ENCODE data around the gene ANAPC2. TPM values are rescaled to one million over a fixed set of nuclear protein-coding genes. Genes with fewer than 3 reads are reported as not detected.

The ANAPC2 gene
- polyA plus RNA-seq, 3 donors, result 1.9 to 76.8 (median 2.0) TPM

DNA sequence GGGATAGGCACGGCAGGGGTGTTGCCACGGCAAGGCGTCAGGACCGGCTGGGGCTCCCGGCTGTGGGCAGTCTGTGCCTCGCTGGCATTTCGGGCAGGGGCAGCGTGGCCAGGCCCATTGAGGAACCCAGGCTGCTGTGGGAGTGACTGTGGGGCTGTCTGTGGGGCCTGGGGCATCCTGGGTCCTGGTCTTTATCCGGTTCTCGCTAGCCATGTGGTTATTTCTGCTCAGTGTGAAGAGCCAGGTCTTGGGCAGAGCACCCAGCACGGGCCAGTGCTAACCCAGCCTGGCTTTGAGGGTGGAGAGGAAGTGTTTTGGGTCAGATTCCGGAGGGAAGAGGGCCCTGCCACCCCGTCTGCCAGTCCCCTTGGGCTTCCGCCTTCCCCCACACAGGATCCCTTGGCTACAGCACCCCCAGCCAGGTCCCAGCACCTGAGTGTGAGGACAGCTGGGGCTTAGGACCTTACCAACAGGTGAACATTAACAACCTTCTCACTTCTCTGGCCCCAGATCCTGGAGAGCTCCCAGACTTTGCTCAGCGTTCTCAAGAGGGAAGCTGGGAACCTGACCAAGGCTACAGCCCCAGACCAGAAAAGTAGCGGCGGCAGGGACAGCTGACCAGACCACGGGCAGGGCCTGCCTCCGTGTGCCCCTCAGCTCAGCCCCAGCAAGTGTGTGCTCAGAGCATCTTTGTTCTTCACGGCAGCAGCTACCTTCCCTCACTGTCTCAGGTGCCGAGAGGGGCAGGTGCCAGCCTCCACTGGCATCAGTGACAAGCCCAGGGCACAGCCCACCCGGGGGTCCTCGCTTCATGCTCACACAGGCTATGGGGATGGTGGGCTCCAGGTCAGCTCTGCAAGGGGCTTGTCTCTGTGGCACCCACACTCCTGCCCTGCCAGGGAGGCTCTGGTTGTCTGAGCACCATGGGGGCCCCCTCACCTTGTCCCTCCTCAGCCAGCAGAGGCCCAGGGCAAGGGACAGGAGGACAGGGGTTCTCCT is 1.2 kb upstream of the ANAPC2 start:
- Mint-ChIP-seq H3K4me1 (peaks cover 32% of the 10 kb centered on the region), H3K9me3 (peaks cover 0 to 2% (median 0%) of the 10 kb centered on the region in 7 donors), H3K36me3 (peaks cover 17 to 54% of the 10 kb centered on the region in 2 donors), H3K27ac (peak overlapping the region; percentile 91 to 98 (median 96)), H3K4me3 (peak overlapping the region; percentile 88 to 97), H3K27me3 (ENCODE audit: low read depth in 3 of 3) (no peaks in the 10 kb centered on the region)
- peaks cover 28 to 39% of the 10 kb centered on the region in 2 donors for H3K4me1 ChIP-seq (ENCODE audit: control insufficient read depth in 1 of 2, insufficient read depth in 2 of 2, low read length in 2 of 2)
- H3K79me2 ChIP-seq (ENCODE audit: insufficient read depth, low read length), result peaks cover 46% of the 10 kb centered on the region
- peak overlapping the region; percentile 83 to 95 (median 92) for H3K4me3 ChIP-seq (replicated peaks in 1 of 3; ENCODE audit: low read depth in 2 of 3, low read length in 3 of 3)
- H3K27ac ChIP-seq (ENCODE audit: low read depth in 1 of 2, low read length in 2 of 2), result peak overlapping the region; percentile 83 to 96
- TF ChIP-seq, protein P1, sequence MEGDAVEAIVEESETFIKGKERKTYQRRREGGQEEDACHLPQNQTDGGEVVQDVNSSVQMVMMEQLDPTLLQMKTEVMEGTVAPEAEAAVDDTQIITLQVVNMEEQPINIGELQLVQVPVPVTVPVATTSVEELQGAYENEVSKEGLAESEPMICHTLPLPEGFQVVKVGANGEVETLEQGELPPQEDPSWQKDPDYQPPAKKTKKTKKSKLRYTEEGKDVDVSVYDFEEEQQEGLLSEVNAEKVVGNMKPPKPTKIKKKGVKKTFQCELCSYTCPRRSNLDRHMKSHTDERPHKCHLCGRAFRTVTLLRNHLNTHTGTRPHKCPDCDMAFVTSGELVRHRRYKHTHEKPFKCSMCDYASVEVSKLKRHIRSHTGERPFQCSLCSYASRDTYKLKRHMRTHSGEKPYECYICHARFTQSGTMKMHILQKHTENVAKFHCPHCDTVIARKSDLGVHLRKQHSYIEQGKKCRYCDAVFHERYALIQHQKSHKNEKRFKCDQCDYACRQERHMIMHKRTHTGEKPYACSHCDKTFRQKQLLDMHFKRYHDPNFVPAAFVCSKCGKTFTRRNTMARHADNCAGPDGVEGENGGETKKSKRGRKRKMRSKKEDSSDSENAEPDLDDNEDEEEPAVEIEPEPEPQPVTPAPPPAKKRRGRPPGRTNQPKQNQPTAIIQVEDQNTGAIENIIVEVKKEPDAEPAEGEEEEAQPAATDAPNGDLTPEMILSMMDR (IDR thresholded peaks at IDR 0.05), result no peak
- no peaks in the 10 kb centered on the region for H3K27me3 ChIP-seq (ENCODE audit: control insufficient read depth in 2 of 2, insufficient read depth in 2 of 2, low read length in 2 of 2)
- H2AFZ ChIP-seq (ENCODE audit: insufficient read depth, low read depth, low read length, poor library complexity, severe bottlenecking), result peak overlapping the region; percentile 83
- peaks cover 31% of the 10 kb centered on the region for H4K20me1 ChIP-seq (ENCODE audit: insufficient read depth, low read length)
- peak overlapping the region; percentile 100 for H3K4me2 ChIP-seq (replicated peaks; ENCODE audit: extremely low read depth, low read length, poor library complexity, severe bottlenecking)
- intact Hi-C loops (cut with micrococcal nuclease), result loop anchor here (1.0 to 5.0 kb wide), 3 partner anchors 15 to 48 kb away; partner anchors contain the start of genes NDOR1 (in 1 of the 2) and TMEM203 (in 1 of the 2)
- WGBS (ENCODE audit: insufficient coverage), result 42% methylated on average over 19 of the region's 23 CpGs
- H3K9ac ChIP-seq (ENCODE audit: insufficient read depth, low read length, poor library complexity, severe bottlenecking), result peak overlapping the region; percentile 95
- no peaks in the 10 kb centered on the region for H3K9me3 ChIP-seq (replicated peaks in 1 of 2; ENCODE audit: control insufficient read depth in 1 of 2, insufficient read depth in 1 of 2, low read length in 2 of 2)
- H3K36me3 ChIP-seq (replicated peaks in 1 of 2; ENCODE audit: control insufficient read depth in 1 of 2, insufficient read depth in 2 of 2, low read length in 2 of 2), result peaks cover 39 to 44% of the 10 kb centered on the region in 2 donors
- peak in 1 of 3 donors; percentile 3 for DNase-seq

DNA sequence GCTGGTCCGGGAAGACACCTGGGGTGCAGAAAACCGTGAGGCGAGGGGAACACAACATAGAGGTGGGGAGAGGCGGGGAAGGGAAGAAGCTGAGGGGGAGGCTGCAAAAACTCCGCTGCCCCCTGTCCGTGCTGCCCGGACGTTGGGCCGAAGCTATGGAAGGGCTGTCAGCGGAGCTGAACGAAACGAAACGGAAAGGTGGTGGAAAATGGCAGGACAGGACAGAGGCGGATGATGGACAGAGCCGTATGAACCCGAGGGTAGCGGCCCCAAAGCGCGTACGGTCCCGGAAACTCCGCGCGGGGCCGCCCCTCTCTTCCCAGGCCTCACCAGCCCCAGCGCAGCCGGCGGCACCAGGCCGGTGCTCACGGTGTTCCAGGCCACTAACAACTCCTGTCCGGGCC is 272 bp downstream of the ANAPC2 start:
- peak overlapping the region; percentile 83 for H2AFZ ChIP-seq (ENCODE audit: insufficient read depth, low read depth, low read length, poor library complexity, severe bottlenecking)
- H3K4me3 ChIP-seq (replicated peaks in 1 of 3; ENCODE audit: low read depth in 2 of 3, low read length in 3 of 3), result peak overlapping the region; percentile 83 to 95 (median 92)
- H3K27me3 ChIP-seq (ENCODE audit: control insufficient read depth in 2 of 2, insufficient read depth in 2 of 2, low read length in 2 of 2), result no peaks in the 10 kb centered on the region
- Mint-ChIP-seq H3K4me1 (peaks cover 32% of the 10 kb centered on the region), H3K27me3 (ENCODE audit: low read depth in 3 of 3) (no peaks in the 10 kb centered on the region), H3K36me3 (peaks cover 32 to 69% of the 10 kb centered on the region in 2 donors), H3K27ac (peak overlapping the region; percentile 91 to 96 (median 94)), H3K4me3 (peak overlapping the region; percentile 86 to 94), H3K9me3 (peaks cover 0 to 2% (median 0%) of the 10 kb centered on the region in 7 donors)
- TF ChIP-seq, protein P1 (IDR thresholded peaks at IDR 0.05), result no peak
- under 1% methylated on average over 30 of the region's 31 CpGs for WGBS (ENCODE audit: insufficient coverage)
- peaks cover 53 to 60% of the 10 kb centered on the region in 2 donors for H3K36me3 ChIP-seq (replicated peaks in 1 of 2; ENCODE audit: control insufficient read depth in 1 of 2, insufficient read depth in 2 of 2, low read length in 2 of 2)
- H3K4me1 ChIP-seq (ENCODE audit: control insufficient read depth in 1 of 2, insufficient read depth in 2 of 2, low read length in 2 of 2), result peaks cover 28 to 39% of the 10 kb centered on the region in 2 donors
- H4K20me1 ChIP-seq (ENCODE audit: insufficient read depth, low read length), result peaks cover 28% of the 10 kb centered on the region
- peak in 1 of 3 donors; percentile 13 for DNase-seq
- H3K9me3 ChIP-seq (replicated peaks in 1 of 2; ENCODE audit: control insufficient read depth in 1 of 2, insufficient read depth in 1 of 2, low read length in 2 of 2), result no peaks in the 10 kb centered on the region
- H3K9ac ChIP-seq (ENCODE audit: insufficient read depth, low read length, poor library complexity, severe bottlenecking), result peak overlapping the region; percentile 95
- intact Hi-C loops (cut with micrococcal nuclease), result loop anchor here (1.0 to 5.0 kb wide), 4 partner anchors 12 to 49 kb away; partner anchors contain the start of genes NDOR1 (in 1 of the 2), TMEM203 (in 1 of the 2) and TPRN (in 1 of the 2)
- peak overlapping the region; percentile 70 to 96 for H3K27ac ChIP-seq (ENCODE audit: low read depth in 1 of 2, low read length in 2 of 2)
- peak overlapping the region; percentile 100 for H3K4me2 ChIP-seq (replicated peaks; ENCODE audit: extremely low read depth, low read length, poor library complexity, severe bottlenecking)
- peaks cover 44% of the 10 kb centered on the region for H3K79me2 ChIP-seq (ENCODE audit: insufficient read depth, low read length)

Data from CD14-positive monocyte (primary cell).